ENCODE results near the gene MREG.

Gene MREG, protein sequence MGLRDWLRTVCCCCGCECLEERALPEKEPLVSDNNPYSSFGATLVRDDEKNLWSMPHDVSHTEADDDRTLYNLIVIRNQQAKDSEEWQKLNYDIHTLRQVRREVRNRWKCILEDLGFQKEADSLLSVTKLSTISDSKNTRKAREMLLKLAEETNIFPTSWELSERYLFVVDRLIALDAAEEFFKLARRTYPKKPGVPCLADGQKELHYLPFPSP

DNA sequence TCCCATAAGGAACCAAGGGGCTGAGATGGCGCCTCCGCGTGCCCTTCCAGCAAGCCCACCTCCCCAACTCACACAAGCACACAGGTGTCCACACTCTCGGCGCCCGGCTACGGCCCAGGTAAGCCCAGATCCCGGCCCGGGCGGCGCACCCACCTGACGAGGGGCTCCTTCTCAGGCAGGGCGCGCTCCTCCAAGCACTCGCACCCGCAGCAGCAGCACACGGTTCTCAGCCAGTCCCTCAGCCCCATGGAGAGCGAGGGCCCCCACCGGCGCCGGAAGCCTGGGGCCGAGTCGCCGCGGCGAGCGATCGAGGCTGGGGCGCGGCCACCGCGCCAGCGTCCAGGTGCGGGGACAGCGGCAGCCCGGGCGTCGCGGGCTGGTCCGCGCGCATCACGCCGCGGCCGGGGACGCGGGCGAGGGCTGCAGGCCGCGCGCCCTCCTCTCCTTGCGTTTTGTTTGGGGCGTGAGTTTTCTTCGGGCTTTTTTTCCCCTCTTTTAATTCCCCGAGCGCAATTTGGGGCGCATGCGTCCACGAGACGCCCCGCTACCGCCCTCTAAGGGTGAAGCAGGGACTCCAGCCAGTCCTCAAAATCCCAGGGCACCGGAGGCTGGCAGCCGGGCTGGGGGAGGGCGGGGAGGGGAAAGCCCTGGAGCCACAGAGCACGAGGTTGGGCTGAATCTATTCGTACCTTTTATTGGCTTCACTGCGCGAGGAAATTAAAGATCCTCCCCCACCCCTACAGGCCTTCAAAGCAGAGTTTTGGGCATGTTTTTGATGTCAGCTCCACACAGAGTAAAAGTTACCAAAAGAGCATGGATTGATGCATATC is at the start of gene MREG:
Gene MREG (minus strand): TSS at position 472 of the 830 bp plus-strand sequence. CDS start 224 bp downstream, at position 248.
- DNase-seq, result peak; percentile 75

DNA sequence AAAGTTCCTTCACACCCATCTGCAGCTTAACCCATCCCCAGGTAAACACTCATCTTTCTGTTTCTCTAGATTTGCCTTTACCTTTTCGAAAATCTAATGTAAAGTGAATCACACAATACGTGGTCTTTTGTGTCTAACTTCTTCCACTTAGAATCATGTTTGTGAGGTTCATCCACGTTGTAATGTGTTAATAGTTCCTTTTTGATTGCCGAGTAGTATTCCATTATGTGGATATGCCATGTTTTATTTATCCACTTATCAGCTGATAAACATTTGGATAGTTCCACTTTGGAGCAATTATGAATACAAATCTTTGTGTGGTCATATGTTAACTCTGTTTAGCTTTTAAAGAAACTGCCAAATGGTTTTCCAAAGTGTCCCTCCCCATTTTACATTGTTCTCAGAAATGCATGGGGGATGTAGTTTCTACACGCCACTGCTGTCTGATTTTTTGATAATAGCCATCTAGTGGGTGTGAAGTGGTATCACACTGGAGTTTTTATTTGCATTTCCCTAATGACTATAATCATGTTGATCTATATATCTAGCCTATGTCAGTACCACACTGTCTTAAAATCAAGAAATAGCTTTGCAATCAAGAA is 46.0 kb upstream of the MREG start:
- no peak for DNase-seq

DNA sequence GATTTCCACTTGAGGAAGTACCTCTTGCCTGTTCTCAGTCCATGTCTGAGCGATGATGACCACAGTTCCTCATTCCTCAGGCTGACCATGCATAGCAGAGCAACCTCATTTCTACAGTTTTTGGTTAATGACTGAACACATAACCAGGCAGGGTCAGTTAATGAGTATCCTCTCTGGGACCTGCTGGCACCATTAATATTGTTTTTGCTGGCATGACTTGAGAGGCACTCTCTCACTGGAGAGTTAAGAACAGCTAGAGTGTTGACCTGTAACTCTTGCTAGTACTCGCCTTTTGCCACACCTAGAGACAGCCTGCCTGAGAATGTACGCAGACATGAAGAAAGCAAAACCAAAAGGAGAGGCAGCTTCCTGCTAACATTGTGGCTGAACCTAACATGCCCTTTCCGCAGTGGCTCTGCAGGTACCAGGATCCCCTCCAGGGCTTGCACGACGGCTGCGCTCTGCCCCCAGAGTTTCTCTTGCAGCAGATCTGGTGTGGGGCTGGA is 44.4 kb upstream of the MREG start:
- peak; percentile 45 for DNase-seq

DNA sequence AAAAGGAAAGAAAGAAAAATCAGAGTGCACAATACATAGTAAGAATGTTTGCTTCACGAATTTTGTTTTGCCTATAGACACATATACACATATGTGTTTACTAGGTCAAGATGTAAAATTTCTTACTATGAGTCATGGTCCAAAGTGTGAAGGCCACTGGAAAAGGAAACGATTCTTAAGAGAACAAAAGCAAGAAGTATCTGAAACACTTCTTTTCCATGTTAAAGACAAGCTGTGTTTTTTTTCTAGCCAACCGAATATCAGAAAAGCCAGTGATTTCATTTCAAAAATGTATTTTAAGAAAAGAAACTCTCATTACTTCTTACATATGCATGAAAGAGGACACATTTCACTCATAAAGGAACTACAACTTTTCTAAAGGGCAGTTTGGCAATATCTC is 43.4 kb upstream of the MREG start:
- DNase-seq, result no peak

DNA sequence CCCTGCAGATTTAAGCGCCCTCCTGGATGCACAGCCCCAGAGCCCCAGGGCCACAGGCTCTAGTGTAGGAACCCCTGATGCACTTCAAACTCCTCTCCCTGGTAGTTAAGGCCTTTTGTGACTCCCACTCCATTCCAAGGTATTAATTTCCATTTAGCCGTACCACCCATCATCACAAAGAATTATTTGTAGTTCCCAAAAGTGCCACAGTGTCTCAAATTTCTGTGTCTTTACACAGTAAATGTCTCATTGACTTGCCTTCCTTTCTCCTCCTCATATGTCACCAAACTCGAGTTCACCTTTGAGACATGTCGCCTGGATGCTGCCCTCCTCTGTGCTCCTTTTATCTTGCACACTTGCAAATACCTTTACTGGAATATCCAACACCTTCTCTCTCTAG is 42.3 kb upstream of the MREG start:
- no peak for DNase-seq

DNA sequence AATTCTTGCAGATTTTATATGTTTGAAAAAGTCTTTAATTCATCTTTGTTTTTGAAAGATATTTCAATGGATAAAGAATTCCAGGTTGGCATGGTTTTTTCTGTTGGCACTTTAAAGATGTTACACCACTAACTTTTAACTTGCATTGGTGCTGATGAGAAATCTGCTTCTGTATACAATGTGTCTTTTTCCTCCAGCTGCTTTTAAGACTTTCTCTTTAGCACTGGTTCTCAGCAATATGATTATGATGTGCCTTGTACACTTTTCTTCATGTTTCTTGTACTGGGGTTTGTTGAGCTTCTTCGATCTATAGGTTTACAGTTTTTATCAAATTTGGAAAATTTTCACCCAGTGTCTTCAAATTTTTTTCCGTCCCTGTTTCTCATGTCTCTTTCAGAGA is 39.1 kb upstream of the MREG start:
- no peak for DNase-seq

DNA sequence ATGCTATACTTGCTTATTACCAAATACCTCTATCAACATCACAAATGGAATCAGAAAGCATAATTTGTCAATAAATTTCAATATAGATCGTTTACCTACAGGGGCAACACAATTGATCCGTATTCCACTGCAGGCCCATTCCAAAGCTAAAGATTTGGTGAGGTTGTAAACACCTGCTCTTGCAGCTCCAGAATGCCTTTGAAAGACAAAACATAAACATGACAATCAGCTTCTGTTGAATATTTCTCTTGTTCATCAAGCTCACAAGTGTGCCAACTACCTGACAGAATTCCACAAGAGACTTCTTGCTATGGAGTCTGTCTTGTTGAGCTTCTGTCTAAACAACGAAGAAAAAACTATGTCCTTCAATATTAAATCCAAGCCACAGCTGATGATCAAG is 38.0 kb upstream of the MREG start:
- DNase-seq, result no peak

DNA sequence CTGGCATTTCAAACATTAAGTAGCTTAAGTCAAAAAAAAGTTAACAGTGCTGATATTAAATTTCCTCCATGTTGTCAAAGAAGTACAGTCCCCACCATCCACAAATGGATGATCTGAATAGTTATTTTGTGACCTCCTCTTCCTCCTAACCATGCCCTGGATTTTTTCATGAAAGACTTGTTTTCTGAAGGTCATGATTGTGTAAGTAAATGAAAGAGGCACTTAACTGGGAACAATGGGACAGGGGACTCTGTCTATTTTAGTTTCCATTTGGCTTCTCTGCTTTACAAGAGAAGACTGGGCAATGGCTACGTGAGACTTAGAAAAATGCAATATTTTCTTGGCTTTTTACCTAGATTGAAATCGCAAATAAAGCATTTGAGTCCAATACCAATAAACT is 36.1 kb upstream of the MREG start:
- DNase-seq, result no peak

DNA sequence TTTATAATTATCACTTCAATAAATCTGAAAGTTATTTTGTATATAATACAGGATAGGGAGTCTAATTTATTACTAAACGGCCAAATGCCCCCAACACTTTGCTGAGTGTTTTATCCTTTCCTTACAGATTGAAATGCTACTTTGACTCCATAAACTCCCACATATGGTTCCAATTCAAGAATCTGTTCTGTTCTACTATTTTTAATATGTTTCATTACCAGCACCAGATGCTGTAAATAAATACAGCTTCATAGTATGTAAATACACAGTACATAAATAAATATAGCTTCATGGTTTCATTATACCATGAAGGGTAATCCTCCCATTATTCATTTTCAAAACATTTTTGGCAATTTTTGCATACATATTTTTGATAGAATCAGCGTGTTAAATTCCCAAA is 34.0 kb upstream of the MREG start:
- DNase-seq, result no peak

DNA sequence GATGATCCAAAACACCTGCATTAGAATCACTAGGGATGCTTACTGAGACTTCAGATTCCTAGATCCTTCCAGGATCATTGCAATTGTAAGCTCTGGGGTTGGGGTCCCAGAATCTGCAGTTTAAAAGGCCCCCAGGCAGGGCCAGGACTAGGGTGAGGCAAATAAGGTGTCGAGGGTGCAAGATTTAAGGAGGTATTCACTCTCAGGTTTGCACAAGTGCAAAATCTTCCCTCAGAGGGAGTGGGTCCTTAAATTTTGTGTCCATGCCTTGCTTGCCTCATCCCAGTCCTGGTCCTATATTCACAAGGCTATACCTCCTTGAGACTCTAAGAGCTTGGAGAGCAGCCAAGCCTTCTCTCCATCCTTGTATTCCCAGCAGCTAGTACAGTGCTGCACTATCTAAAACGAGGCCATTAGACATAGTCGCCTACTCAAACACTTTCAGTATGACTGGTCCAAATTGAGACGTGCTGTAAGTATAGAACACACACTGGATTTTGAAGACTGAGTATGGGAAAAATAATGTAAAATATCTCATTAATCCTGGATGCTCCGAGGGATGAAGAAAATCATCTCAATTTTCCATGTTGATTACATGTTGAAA is 31.6 kb upstream of the MREG start:
- no peak for DNase-seq

DNA sequence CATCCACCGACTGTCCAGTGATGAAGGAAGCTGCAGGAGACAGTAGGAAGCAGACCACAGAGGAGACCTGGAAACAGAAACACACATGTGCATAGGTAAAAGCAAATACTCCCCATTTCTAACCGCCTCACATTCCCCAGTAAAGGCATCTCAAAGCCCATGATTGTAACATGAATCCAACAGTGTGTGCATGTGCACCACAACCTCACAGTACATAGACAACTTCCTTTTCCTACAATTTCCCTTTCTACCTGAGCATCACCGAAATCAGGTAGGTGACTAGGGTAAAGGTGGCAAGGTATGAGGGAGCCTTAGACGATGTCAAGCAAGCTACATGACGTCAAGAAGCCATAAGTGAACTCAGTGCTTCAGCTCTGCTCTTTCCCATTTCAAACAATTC is 30.6 kb upstream of the MREG start:
- DNase-seq, result no peak

DNA sequence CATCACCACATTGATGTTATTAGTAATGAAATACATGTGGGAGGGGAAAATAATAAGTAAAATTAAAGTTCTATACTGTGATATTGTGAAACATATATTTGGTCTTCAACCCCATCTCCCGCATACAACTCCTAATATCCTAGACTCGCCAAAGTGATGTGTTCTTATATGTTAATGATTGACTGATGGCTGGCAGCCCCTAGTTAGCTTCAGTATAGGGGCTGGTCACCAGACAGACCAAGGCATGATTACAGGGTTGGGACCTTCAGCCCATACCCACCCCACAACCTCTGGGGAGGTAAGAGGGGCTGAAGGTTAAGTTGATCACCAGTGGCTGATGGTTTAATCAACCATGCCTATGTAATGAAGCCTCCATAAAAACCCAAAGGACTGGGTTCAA is 28.1 kb upstream of the MREG start:
- DNase-seq, result no peak

DNA sequence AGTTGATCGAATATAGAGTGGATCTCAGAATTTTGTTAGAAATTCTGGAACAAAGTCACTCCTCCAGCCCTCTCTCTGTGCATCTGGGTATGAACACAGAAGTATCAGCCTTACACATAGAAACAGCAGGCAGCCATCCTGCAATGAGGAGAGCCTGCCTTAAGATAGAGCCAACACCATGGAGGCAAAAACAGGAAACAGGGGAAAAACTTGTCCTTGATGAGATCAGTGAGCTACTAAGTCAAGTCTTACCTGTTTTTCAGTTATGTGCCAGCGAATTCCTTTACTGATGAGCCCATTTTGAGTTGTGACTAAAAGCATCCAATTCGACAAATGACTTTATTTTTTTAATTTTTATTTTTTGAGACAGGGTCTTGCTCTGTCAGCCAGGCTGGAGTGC is 26.6 kb upstream of the MREG start:
- DNase-seq, result no peak

DNA sequence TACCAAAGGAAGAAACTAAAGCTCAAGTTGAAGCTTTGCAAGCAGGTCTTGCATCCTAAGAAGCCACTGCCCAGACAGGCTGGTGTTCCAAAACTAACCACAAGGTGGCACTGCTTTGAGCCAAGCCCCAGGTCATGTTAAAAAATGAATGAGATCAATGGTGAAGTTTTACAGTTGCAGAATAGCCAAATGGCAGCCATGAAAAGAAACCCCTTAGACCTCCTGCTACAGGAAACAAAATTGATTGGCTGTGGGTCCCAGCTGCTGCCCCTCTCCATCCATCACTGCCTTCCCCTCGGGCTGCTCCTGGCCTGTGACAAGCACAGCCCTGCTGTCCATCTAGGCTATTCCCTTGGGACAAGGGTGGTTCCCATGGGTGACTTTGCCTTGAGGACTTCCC is 20.7 kb upstream of the MREG start:
- DNase-seq, result peak; percentile 60

DNA sequence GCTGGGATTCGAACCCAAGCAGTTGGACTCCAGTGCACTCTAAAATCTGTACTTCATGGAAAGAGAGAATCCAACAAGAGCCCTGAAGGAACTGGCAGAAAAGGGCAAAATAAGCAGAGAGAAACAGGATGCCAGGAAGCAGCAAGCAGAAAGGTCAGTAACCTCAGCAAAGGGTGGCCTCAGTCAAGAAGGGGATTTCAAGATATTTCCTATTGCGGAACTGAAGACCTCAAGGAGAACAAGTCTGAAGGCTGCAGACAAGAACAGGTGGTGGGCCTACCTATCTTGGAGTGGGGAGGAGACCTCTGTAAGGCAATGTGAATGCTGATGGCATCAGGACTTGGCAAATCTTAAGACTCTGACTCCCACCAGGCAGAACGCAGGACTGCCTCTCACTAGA is 20.1 kb upstream of the MREG start:
- no peak for DNase-seq

DNA sequence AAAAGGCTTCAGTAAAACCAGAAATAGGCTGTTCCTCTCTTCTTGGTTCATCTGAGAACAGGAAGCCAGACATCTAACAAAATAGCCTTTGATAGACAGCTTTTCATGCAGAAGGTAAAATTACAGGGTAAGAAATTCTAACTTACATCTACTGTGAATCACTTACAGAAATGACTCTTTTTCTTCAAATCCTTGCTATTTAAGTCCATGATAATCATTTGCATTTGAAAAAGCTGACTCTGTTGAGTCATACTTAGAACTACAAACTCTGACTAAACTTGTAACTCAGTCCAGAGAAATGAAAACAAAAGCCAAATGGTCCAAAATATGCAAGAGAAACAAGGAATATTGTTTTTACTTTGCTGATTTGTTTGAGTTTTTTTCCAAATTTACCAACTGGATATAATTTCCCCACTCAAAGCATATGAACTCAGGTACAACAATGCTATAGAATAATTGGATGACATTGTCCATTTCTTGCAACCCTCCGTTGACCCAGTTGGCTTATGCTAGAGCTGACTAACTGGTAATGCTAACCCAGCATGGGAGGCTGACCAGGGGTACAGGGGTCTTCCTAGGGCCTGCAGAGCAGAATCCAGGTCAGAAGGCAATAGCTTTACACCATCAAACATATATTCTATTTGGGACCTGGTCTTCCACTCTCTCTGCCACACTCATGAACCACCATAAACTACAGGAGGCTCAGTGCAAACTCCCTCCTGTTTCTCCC is 18.8 kb upstream of the MREG start:
- DNase-seq, result no peak

DNA sequence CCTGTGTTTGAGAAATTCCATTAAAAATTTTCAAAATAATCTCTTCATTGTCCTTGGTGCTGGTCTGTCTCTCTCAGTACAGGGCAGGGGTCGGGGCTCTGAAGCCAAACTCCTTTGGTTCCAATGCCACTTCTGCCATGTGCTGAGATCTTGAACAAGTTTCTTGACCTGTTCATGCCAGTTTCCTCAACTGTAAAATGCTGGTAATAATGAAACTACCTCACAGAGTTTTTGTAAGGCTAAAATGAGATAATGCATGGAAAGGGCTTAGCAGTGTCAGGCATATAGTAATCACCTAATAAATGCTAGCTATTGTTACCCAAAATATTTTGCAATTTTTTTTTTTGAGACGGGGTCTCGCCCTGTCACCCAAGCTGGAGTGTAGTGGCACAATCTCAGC is 16.9 kb upstream of the MREG start:
- no peak for DNase-seq

DNA sequence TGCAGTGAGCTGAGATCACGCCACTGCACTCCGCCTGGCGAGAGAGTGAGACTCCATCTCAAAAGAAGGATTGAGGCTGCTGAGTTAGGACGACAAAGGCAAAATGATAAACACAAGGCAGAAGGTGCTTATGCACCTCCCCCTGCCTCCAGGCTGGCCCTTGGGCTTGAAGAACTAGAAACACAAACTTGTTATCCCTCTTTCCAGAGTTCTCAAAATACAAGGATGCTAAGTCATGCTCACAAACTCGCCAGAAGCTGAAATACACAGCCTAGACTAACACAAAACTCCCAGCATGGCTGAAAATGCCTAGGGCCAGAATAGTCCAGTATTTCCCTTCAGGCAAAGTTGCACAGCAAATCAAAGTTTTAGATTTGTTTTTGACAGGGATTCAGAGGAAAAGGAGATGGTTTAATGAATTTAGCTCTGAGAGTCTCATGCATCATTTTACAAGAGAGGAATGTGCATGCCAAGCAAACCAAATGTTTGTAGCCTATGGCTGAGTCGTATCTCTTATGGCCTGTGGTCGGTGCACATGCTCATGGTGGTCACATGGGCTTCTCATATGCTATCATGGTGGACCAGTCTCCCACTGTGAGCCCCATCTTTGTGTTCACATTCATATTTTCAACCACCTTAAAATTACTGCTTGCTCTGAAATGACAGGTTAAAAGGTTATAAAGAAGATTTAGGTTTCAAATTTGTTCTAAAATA is 16.2 kb upstream of the MREG start:
- no peak for DNase-seq

DNA sequence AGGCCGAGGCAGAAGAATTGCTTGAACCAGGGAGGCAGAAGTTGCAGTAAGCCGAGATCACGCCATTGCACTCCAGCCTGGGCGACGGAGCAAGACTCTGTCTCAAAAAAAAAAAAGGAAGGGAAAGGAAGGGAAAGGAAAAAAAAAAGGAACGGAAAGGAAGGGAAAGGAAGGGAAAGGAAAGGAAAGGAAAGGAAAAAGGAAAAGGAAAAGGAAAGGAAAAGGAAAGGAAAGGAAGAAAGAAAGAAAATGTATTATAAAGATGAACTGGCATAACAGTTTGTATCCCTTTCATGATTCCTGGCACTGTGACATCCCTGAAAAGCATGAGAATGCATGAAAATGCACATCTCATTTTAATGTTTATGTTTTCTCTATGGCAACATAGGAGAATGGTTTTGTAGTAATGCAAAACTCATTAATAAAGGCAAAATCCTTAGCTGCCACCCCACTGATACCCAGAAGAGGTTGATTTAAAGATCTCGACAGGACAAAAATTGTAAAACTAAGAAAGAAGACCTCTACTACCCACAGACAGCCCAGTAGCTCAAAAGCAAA is 11.5 kb upstream of the MREG start:
- no peak for DNase-seq

DNA sequence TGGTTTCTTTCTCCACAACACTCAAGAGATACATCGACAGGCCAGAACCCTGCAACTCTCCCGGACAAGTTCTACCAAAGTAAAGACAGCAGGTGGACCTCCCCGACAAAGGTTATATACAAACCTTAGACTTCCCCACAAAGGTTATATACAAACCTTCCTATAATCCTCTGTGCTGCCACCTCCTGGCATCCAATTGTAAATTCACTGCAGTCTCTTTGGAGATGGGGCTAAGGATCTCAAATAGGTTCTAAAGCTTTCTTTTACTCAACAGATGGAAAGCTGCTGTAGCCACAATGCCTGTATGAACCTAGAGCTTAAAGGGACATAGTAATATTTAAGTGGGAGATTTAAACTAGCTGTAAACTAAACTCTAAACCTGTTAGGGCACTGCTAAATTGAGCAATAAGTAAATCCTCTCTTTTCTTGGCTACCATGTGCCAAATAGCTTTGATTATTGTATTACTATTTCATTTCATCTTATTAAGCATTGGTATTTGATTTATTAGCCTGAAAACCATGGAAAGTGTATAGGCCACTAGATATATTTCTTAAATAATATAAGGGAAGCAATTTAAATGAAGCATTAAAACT is 9.8 kb upstream of the MREG start:
- no peak for DNase-seq

DNA sequence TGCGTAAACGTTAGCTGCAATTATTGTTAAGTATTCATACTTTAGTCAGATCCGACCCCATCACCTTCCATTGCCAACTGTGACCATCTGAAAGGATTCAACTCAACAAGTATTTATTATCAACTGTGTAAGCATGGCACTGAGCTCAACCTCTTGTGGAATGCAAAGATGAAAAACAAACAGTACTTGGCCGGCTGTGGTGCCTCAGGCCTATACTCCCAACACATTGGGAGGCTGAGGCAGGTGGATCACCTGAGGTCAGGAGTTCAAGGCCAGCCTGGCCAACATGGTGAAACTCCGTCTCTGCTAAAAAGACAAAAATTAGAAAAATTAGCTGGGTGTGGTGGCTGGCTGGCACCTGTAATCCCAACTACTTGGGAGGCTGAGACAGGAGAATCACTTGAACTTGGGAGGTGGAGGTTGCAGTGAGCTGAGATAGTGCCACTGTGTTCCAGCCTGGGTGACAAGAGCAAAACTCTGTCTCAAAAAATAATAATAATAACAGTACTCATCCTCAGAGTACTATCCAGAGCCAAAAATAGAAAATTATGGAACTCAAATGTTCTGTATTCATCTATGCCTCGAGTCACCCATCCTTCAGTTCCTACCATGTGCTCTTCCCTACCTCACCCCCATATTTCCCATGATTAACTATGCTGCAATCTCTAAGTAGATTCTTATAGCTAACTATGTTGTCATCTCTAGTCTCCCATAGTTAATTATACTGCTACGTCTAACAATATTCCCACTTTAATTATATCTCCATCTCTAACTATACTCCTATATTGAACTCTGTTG is 8.6 kb upstream of the MREG start:
- DNase-seq, result no peak

Measured in activated effector memory CD4-positive, alpha-beta T cell treated with Interleukin-2 at 50 U/mL for 16 hours (primary cell).